Muscle of leg (tissue), 11 donors: ENCODE results near the gene LRRC15. TPM values are rescaled to one million over a fixed set of nuclear protein-coding genes. Genes with fewer than 3 reads are reported as not detected.

Experiments used
- DNase-seq: peaks from one replicate; pipeline ENCODE4 v3.0.0; 2013
- H3K27ac ChIP-seq: one replicate; pipeline ENCODE4 v1.5.1; 2013; ENCODE audit warnings: mild to moderate bottlenecking, low read length, control low read depth
- H3K27me3 ChIP-seq: one replicate; pipeline ENCODE4 v1.6.1; 2013; ENCODE audit warnings: low read length; ENCODE audit not compliant: control insufficient read depth, insufficient read depth
- H3K36me3 ChIP-seq: one replicate; pipeline ENCODE4 v1.6.1; 2013; ENCODE audit warnings: low read length; ENCODE audit not compliant: control insufficient read depth, insufficient read depth
- H3K4me1 ChIP-seq: one replicate; pipeline ENCODE4 v1.6.1; 2013; ENCODE audit warnings: low read length; ENCODE audit not compliant: control insufficient read depth, insufficient read depth
- H3K4me3 ChIP-seq: one replicate; pipeline ENCODE4 v1.5.1; 2013; ENCODE audit warnings: low read length, control low read depth
- H3K9me3 ChIP-seq: replicated peaks from 2 replicates; pipeline ENCODE4 v1.6.1; 2013; ENCODE audit warnings: low read depth, low read length; ENCODE audit not compliant: control insufficient read depth
- WGBS: methylation state at CpG from one replicate; pipeline ENCODE4 v1.1.5; 2013; ENCODE audit warnings: missing lambda C conversion rate; ENCODE audit not compliant: insufficient coverage; 5-methylcytosine and 5-hydroxymethylcytosine counted together
- polyA plus RNA-seq, 8 donors: library from polyadenylated mRNA; unstranded; fragments of 120-200 nt; gene quantifications; one replicate each; pipeline versions ENCODE4 v1.2.1 to v1.2.3, GENCODE V29; 2013; ENCODE audit warnings: inconsistent platforms in 1 of 8, low replicate concordance in 1 of 8; ENCODE audit not compliant: insufficient read length in 8 of 8, insufficient read depth in 1 of 8
- total RNA-seq: library from RNA; stranded (reverse); fragments of 120-200 nt; gene quantifications from one replicate; pipeline ENCODE4 v1.2.4, GENCODE V29; 2013

LRRC15 gene
- total and polyA plus RNA-seq, 9 donors = 0.23 to 1.7 (median 0.61) TPM

GRCh38 chr3:194306109-194306686 is 63.3 kb downstream of the LRRC15 start:
- H3K9me3 ChIP-seq = no peaks in the 10 kb centered on the region
- H3K4me1 ChIP-seq = peaks cover 23% of the 10 kb centered on the region
- no peak overlapping the region for H3K27ac ChIP-seq
- DNase-seq = no peak
- no peak overlapping the region for H3K4me3 ChIP-seq
- H3K36me3 ChIP-seq = no peaks in the 10 kb centered on the region
- H3K27me3 ChIP-seq = peaks cover 39% of the 10 kb centered on the region
- 27% methylated on average over 4 of the region's 11 CpGs for WGBS

GRCh38 chr3:194305356-194306108 is 64.0 kb downstream of the LRRC15 start:
- DNase-seq = no peak
- Histone ChIP-seq H3K4me3 (no peak overlapping the region), H3K9me3 (no peaks in the 10 kb centered on the region), H3K27ac (no peak overlapping the region), H3K4me1 (peaks cover 21% of the 10 kb centered on the region), H3K36me3 (no peaks in the 10 kb centered on the region), H3K27me3 (peaks cover 39% of the 10 kb centered on the region)
- 64% methylated on average over 4 of the region's 11 CpGs for WGBS

Other genes with a start within 250 kb of the LRRC15 start
- 29.4 TPM for gene HES1, start 233.6 kb downstream of the LRRC15 start, total RNA-seq
- gene HES1, start 233.6 kb downstream of the LRRC15 start, polyA plus RNA-seq = 10 to 100 TPM; 26.2 to 45.1 (median 35.6) TPM
- gene CPN2, start 18.4 kb downstream of the LRRC15 start, total RNA-seq = 0.04 TPM
- under 1 TPM in 5 of 8 donors, not detected in 3; 0.05 to 0.21 (median 0.07) TPM for gene CPN2, start 18.4 kb downstream of the LRRC15 start, polyA plus RNA-seq
- gene GP5, start 29.5 kb upstream of the LRRC15 start, total RNA-seq = 0.35 TPM
- gene GP5, start 29.5 kb upstream of the LRRC15 start, polyA plus RNA-seq = under 1 TPM; 0.07 to 0.52 (median 0.24) TPM
- gene ATP13A3, start 117.3 kb upstream of the LRRC15 start, total RNA-seq = 35.2 TPM
- 10 to 100 TPM; 16.0 to 33.2 (median 22.0) TPM for gene ATP13A3, start 117.3 kb upstream of the LRRC15 start, polyA plus RNA-seq